Measurements from ENCODE around the gene E2F4.

GRCh38 chr16:67191411-67191994 lies 452 bp upstream of the E2F4 start:
- no peak for TF ChIP-seq POLR2A (IDR thresholded peaks at IDR 0.05)
- TF ChIP-seq, protein P1, sequence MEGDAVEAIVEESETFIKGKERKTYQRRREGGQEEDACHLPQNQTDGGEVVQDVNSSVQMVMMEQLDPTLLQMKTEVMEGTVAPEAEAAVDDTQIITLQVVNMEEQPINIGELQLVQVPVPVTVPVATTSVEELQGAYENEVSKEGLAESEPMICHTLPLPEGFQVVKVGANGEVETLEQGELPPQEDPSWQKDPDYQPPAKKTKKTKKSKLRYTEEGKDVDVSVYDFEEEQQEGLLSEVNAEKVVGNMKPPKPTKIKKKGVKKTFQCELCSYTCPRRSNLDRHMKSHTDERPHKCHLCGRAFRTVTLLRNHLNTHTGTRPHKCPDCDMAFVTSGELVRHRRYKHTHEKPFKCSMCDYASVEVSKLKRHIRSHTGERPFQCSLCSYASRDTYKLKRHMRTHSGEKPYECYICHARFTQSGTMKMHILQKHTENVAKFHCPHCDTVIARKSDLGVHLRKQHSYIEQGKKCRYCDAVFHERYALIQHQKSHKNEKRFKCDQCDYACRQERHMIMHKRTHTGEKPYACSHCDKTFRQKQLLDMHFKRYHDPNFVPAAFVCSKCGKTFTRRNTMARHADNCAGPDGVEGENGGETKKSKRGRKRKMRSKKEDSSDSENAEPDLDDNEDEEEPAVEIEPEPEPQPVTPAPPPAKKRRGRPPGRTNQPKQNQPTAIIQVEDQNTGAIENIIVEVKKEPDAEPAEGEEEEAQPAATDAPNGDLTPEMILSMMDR (IDR thresholded peaks at IDR 0.05), result no peak

Data from heart left ventricle (tissue), 13 donors.